Cerebellar nuclear complex (tissue), 1 donor: ENCODE measurements around the gene NIPAL3.

ENCODE experiments used
- DNase-seq, 2 experiments: peaks; one replicate each; lab custom pipeline; 2025; lab: John Stamatoyannopoulos, UW

NIPAL3 gene

GRCh38 chr1:24415334-24415909, at the start of gene NIPAL3:
TSS of gene NIPAL3 (plus strand) at chr1:24415802. CDS start at chr1:24419548, 3,746 bp downstream.
- DNase-seq: peak; percentile 97 to 98

GRCh38 chr1:24366707-24367106, 48.9 kb upstream of the NIPAL3 start:
- DNase-seq: no peak

GRCh38 chr1:24369199-24369598, 46.4 kb upstream of the NIPAL3 start:
- DNase-seq: no peak

- peak; percentile 73 to 74 for DNase-seq
Measured at GRCh38 chr1:24369801-24370200, 45.8 kb upstream of the NIPAL3 start.

GRCh38 chr1:24373044-24373443, 42.6 kb upstream of the NIPAL3 start:
- no peak for DNase-seq

GRCh38 chr1:24373710-24374109, 41.9 kb upstream of the NIPAL3 start:
- DNase-seq: no peak

- peak; percentile 90 to 98 for DNase-seq
Measured at GRCh38 chr1:24374891-24375786, 40.5 kb upstream of the NIPAL3 start.

GRCh38 chr1:24379733-24380315, 35.8 kb upstream of the NIPAL3 start:
- DNase-seq: no peak

- no peak for DNase-seq
Measured at GRCh38 chr1:24380508-24380907, 35.1 kb upstream of the NIPAL3 start.

GRCh38 chr1:24381256-24381655, 34.3 kb upstream of the NIPAL3 start:
- no peak for DNase-seq

GRCh38 chr1:24382165-24382577, 33.4 kb upstream of the NIPAL3 start:
- DNase-seq: no peak

GRCh38 chr1:24383381-24383940, 32.1 kb upstream of the NIPAL3 start:
- no peak for DNase-seq

- DNase-seq: no peak
Measured at GRCh38 chr1:24384251-24385090, 31.1 kb upstream of the NIPAL3 start.

- no peak for DNase-seq
Measured at GRCh38 chr1:24385160-24385940, 30.3 kb upstream of the NIPAL3 start.

GRCh38 chr1:24386241-24386640, 29.4 kb upstream of the NIPAL3 start:
- no peak for DNase-seq

GRCh38 chr1:24386931-24387330, 28.7 kb upstream of the NIPAL3 start:
- no peak for DNase-seq

- no peak for DNase-seq
Measured at GRCh38 chr1:24387636-24388175, 27.9 kb upstream of the NIPAL3 start.

- no peak for DNase-seq
Measured at GRCh38 chr1:24388331-24388885, 27.2 kb upstream of the NIPAL3 start.

- DNase-seq: no peak
Measured at GRCh38 chr1:24389231-24389678, 26.3 kb upstream of the NIPAL3 start.
